HG03565 (cell line): Measurements from ENCODE around the gene RPL7L1.
"Not testable (repeated sequence)": the region's sequence is repeated elsewhere in the genome, so short reads cannot be mapped to it uniquely, and the experiment has no call there.

Experiments
- ATAC-seq: cut with Tn5 transposase; IDR thresholded peaks from one replicate; pipeline ENCODE4 v1.9.1; 2021; ENCODE audit warnings: mild to moderate bottlenecking, moderate library complexity; ENCODE audit not compliant: unreplicated experiment

Gene RPL7L1

GRCh38 chr6:42890311-42891198, 11.1 kb downstream of the RPL7L1 start:
- ATAC-seq: peak; percentile 83

GRCh38 chr6:42891199-42891722, 11.8 kb downstream of the RPL7L1 start:
- ATAC-seq: no peak

GRCh38 chr6:42894041-42894828, 14.8 kb downstream of the RPL7L1 start:
- ATAC-seq: not testable (repeated sequence)

GRCh38 chr6:42896178-42896719, 16.8 kb downstream of the RPL7L1 start:
- no peak for ATAC-seq

GRCh38 chr6:42898891-42899361, 19.5 kb downstream of the RPL7L1 start:
- no peak for ATAC-seq

- no peak for ATAC-seq
Observed at GRCh38 chr6:42899871-42900270, 20.5 kb downstream of the RPL7L1 start.

- ATAC-seq: no peak
Observed at GRCh38 chr6:42901538-42901957, 22.1 kb downstream of the RPL7L1 start.

GRCh38 chr6:42902429-42903263, 23.2 kb downstream of the RPL7L1 start:
- ATAC-seq: not testable (repeated sequence)

- ATAC-seq: no peak
Observed at GRCh38 chr6:42904467-42904866, 25.1 kb downstream of the RPL7L1 start.

- no peak for ATAC-seq
Observed at GRCh38 chr6:42907336-42907735, 27.9 kb downstream of the RPL7L1 start.

GRCh38 chr6:42909835-42910234, 30.4 kb downstream of the RPL7L1 start:
- no peak for ATAC-seq

GRCh38 chr6:42911171-42912021, 32.0 kb downstream of the RPL7L1 start:
- ATAC-seq: no peak

- no peak for ATAC-seq
Observed at GRCh38 chr6:42914546-42914945, 35.1 kb downstream of the RPL7L1 start.

GRCh38 chr6:42915732-42916131, 36.3 kb downstream of the RPL7L1 start, which contains the start of gene PTCRA:
Gene PTCRA, plus strand, starts transcription at chr6:42916053. Its CDS starts 17 bp downstream, at chr6:42916070.
- ATAC-seq: no peak

- no peak for ATAC-seq
Observed at GRCh38 chr6:42916288-42916687, 36.9 kb downstream of the RPL7L1 start.

GRCh38 chr6:42921801-42922200, 42.4 kb downstream of the RPL7L1 start:
- no peak for ATAC-seq

GRCh38 chr6:42923666-42924065, 44.2 kb downstream of the RPL7L1 start:
- no peak for ATAC-seq

- no peak for ATAC-seq
Observed at GRCh38 chr6:42925248-42925857, 45.9 kb downstream of the RPL7L1 start.
